Upper lobe of right lung (tissue), 1 donor: ENCODE results near the gene ZFYVE1. TPM values are rescaled to one million over a fixed set of nuclear protein-coding genes. Genes with fewer than 3 reads are reported as not detected.
"Not testable (repeated sequence)": the region's sequence is repeated elsewhere in the genome, so short reads cannot be mapped to it uniquely, and the experiment has no call there.

ENCODE experiments used
- ATAC-seq: fragments of 200-7000 bp; cut with Tn5 transposase; one replicate; pipeline ENCODE4 v1.9.1; 2020; ENCODE audit warnings: mild to moderate bottlenecking, moderate library complexity
- DNase-seq: peaks from one replicate; pipeline ENCODE4 v3.0.0-alpha.2; 2020
- H3K27ac ChIP-seq: fragments of 200-600 bp; one replicate; pipeline ENCODE4 v1.8.0; 2022
- H3K27me3 ChIP-seq: fragments of 200-600 bp; one replicate; pipeline ENCODE4 v1.8.0; 2022; ENCODE audit warnings: mild to moderate bottlenecking
- H3K36me3 ChIP-seq: fragments of 200-600 bp; one replicate; pipeline ENCODE4 v1.8.0; 2022
- H3K4me1 ChIP-seq: fragments of 200-600 bp; one replicate; pipeline ENCODE4 v1.8.0; 2022
- H3K4me3 ChIP-seq: fragments of 200-600 bp; one replicate; pipeline ENCODE4 v1.8.0; 2022; ENCODE audit warnings: mild to moderate bottlenecking
- H3K9me3 ChIP-seq: fragments of 200-600 bp; one replicate; pipeline ENCODE4 v1.8.0; 2022
- intact Hi-C: fragments of 100-400 bp; cut with DNase I; formaldehyde crosslinking; loops from one replicate; pipeline ENCODE4 v1.11.0; 2022
- total RNA-seq: library from RNA; stranded (reverse); fragmentation: NEBNext Ultra II Directional; extraction: Animal tissue kit (Norgen Biotek cat#: 25700); gene quantifications from one replicate; pipeline ENCODE4 v1.2.1, GENCODE V29; 2021
- TF ChIP-seq, protein P1 (sequence below): fragments of 200-600 bp; IDR thresholded peaks from one replicate; pipeline ENCODE4 v1.8.0; 2022; ENCODE audit warnings: antibody characterized with exemption
- donor health status: DM: no; HTN: yes; CAD: no; lungs with severe emphysema.

Gene ZFYVE1
- total RNA-seq, 1 donor from 2014 or later, result 21.6 TPM

DNA sequence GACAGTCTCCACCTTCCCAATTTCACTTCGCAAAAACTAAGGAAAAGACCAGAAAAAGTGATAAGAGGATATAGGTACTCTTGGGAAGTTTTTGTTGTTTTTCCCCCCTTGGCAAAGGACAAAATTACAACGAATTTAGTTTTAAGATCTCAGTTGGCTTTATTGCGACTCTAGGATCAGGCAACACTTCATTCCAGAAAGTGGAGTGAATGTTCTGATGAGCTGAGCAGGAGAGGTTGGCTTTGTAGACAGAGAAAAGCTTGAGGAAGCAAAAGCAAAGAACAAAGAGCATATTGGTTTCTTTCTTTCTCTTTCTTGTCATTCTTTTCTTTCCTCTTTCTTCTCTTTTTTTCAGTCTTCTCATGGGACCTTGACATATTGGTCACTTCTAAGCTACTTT lies 640 bp upstream of the ZFYVE1 start:
- H3K27me3 ChIP-seq, result no peaks in the 10 kb centered on the region
- peaks cover 16% of the 10 kb centered on the region for H3K36me3 ChIP-seq
- intact Hi-C loops, result no loop called here
- H3K9me3 ChIP-seq, result no peaks in the 10 kb centered on the region
- H3K27ac ChIP-seq, result no peak overlapping the region
- TF ChIP-seq, protein P1, sequence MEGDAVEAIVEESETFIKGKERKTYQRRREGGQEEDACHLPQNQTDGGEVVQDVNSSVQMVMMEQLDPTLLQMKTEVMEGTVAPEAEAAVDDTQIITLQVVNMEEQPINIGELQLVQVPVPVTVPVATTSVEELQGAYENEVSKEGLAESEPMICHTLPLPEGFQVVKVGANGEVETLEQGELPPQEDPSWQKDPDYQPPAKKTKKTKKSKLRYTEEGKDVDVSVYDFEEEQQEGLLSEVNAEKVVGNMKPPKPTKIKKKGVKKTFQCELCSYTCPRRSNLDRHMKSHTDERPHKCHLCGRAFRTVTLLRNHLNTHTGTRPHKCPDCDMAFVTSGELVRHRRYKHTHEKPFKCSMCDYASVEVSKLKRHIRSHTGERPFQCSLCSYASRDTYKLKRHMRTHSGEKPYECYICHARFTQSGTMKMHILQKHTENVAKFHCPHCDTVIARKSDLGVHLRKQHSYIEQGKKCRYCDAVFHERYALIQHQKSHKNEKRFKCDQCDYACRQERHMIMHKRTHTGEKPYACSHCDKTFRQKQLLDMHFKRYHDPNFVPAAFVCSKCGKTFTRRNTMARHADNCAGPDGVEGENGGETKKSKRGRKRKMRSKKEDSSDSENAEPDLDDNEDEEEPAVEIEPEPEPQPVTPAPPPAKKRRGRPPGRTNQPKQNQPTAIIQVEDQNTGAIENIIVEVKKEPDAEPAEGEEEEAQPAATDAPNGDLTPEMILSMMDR, result no peak
- H3K4me1 ChIP-seq, result peaks cover 18% of the 10 kb centered on the region
- ATAC-seq, result no peak
- no peak for DNase-seq
- H3K4me3 ChIP-seq, result peak overlapping the region; percentile 72

DNA sequence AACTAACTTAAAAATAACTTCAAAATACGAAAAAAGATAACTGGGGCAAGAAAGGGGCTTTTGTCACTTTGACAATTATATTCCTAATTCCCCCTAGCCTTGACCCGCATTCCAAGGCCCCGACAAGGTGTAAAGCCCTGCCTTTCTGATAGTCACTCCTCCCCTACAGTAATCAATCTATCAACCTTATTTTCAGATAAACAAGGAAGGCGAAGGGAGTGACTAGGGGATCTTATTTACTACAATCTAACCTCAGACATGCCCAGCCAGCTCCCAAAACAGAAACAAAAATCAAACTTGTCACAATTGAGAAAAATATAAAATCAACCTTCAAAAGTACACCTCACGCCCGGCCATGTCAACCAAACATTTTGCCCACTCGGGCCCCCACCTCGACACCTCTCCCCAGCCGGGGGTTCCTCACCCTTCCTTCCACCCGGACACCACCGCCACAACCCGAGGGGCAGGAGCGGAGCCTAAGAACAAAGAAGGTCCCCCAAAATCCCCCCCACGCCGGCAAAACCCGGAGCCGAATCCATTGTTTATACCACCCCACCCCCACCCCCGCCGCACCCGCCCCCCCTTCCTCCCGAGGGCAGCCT lies 562 bp downstream of the ZFYVE1 start:
- peaks cover 25% of the 10 kb centered on the region for H3K36me3 ChIP-seq
- ATAC-seq (no peak), DNase-seq (no peak)
- H3K4me1 ChIP-seq, result peaks cover 22% of the 10 kb centered on the region
- no peaks in the 10 kb centered on the region for H3K27me3 ChIP-seq
- TF ChIP-seq, protein P1, result no peak
- peak overlapping the region; percentile 72 for H3K4me3 ChIP-seq
- H3K27ac ChIP-seq, result peak overlapping the region; percentile 82
- H3K9me3 ChIP-seq, result no peaks in the 10 kb centered on the region
- intact Hi-C loops, result no loop called here

DNA sequence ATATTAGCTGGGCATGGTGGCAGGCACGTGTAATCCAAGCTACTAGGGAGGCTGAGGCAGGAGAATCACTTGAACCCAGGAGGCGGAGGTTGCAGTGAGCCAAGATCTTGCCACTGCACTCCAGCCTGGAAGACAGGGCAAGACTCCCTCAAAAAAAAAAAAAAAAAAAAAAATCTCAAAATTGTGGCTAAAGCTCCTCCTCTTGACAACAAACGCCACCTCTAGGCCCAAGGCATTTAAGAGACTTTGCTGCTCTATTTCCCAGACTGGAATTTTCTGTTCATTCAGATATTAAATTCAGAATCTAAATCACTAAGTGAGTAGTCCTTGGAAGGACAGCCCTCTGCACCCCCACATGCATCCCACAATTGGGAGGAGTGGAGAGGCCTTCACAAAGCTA lies 1.4 kb downstream of the ZFYVE1 start:
- no peaks in the 10 kb centered on the region for H3K9me3 ChIP-seq
- TF ChIP-seq, protein P1, result no peak
- no peak overlapping the region for H3K27ac ChIP-seq
- H3K4me3 ChIP-seq, result peak overlapping the region; percentile 72
- peaks cover 30% of the 10 kb centered on the region for H3K36me3 ChIP-seq
- no peaks in the 10 kb centered on the region for H3K27me3 ChIP-seq
- H3K4me1 ChIP-seq, result peaks cover 22% of the 10 kb centered on the region
- no peak for ATAC-seq
- DNase-seq, result no peak
- intact Hi-C loops, result no loop called here

DNA sequence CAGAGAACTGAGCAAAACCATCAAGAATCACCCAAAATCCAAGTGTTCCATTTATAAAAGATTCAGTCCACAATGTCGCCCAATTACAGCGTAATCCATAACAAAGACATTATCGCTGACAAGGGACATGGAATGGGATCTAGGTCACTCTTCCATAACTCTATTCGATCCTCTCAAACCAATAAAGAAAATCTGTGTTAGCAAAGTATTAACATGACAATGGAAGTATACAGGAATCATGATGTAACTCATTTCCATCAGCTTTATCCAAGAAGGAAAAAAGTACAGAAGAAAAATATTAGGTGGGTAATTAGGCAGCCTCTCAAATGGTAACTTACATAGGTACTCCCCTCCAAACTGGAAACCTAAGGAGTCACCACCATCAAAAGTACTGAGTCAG lies 4.9 kb downstream of the ZFYVE1 start:
- DNase-seq (no peak), ATAC-seq (no peak)
- Histone ChIP-seq H3K4me1 (peaks cover 22% of the 10 kb centered on the region), H3K9me3 (no peaks in the 10 kb centered on the region), H3K27ac (no peak overlapping the region), H3K27me3 (no peaks in the 10 kb centered on the region), H3K4me3 (no peak overlapping the region), H3K36me3 (peaks cover 43% of the 10 kb centered on the region)
- TF ChIP-seq, protein P1, result no peak
- intact Hi-C loops, result no loop called here

DNA sequence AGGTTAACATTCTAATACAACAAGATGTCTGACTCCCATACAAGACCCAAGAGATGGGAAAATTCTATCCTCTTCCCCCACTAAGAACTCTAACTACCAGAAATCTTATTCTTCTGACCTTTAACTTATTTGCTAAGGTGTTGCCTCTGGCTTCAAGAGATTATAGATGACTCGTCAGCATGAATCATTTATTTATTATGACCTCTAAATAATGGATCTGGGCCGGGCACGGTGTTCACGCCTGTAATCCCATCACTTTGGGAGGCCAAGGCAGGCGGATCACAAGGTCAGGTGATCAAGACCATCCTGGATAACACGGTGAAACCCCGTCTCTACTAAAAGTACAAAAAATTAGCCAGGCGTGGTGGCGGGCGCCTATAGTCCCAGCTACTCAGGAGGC lies 10.9 kb downstream of the ZFYVE1 start:
- intact Hi-C loops, H3K9me3 ChIP-seq, ATAC-seq, DNase-seq, H3K27me3 ChIP-seq, H3K27ac ChIP-seq, H3K4me1 ChIP-seq, H3K4me3 ChIP-seq: not testable (repeated sequence)
- H3K36me3 ChIP-seq, result peaks cover 53% of the 10 kb centered on the region

DNA sequence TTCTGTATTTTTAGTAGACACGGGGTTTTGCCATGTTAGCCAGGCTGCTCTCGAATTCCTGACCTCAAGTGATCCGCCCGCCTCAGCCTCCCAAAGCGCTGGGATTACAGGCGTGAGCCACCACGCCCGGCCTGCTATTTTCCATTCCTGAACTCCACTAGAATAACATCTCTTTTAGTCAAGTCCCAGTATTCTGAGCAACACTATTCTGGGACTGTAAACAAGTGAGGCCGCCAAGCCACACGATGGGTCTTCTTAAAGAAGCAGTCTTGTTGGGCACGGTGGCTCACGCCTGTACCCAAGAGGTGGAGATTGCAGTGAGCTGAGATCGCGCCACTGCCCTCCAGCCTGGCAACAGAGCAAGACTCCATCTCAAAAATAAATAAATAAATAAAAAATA lies 11.4 kb downstream of the ZFYVE1 start:
- H3K27me3 ChIP-seq, ATAC-seq, DNase-seq, H3K27ac ChIP-seq, H3K4me1 ChIP-seq, H3K9me3 ChIP-seq, intact Hi-C loops, H3K4me3 ChIP-seq: not testable (repeated sequence)
- peaks cover 48% of the 10 kb centered on the region for H3K36me3 ChIP-seq

DNA sequence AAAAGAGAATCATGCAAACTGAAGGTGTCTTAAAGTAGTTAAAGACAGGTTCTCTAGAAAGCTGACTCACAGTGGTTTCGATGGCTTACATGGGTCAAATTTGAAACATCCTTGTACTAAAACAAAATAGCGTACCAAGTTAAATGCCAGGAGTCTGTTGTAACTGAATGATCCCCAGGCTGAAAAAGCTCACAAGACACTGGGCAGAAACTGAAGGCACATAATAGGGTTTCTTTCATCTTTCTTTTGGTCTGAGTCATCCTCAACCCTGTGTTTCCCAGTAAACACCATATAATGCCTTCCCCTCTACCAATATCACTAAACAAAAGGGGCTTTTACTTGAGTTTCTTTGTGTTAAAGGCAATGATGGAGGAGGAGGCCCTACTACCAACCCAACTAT lies 12.8 kb downstream of the ZFYVE1 start:
- Histone ChIP-seq H3K9me3 (no peaks in the 10 kb centered on the region), H3K4me3 (no peak overlapping the region), H3K27ac (no peak overlapping the region), H3K4me1 (no peaks in the 10 kb centered on the region), H3K27me3 (no peaks in the 10 kb centered on the region), H3K36me3 (peaks cover 50% of the 10 kb centered on the region)
- intact Hi-C loops, result no loop called here
- DNase-seq (no peak), ATAC-seq (no peak)
- TF ChIP-seq, protein P1, result no peak

DNA sequence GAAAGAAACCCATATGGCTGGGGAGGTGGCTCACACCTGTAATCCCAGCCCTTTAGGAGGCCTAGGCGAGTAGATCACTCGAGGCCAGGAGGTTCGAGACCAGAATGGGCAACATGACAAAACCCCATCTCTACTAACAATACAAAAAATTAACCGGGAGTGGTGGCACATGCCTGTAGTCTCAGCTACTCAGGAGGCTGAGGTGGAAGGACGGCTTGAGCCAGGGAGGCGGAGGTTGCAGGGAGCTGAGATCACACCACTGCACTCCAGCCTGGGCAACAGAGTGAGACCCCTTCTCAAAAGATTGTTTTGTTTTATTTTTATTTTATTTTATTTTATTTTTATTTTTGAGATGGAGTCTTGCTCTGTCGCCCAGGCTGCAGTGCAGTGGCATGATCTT lies 15.7 kb downstream of the ZFYVE1 start:
- intact Hi-C loops, H3K27me3 ChIP-seq, DNase-seq, H3K9me3 ChIP-seq, H3K27ac ChIP-seq, H3K4me1 ChIP-seq, ATAC-seq, H3K4me3 ChIP-seq: not testable (repeated sequence)
- peaks cover 38% of the 10 kb centered on the region for H3K36me3 ChIP-seq
